Measurements from ENCODE around the gene OPTC.

DNA sequence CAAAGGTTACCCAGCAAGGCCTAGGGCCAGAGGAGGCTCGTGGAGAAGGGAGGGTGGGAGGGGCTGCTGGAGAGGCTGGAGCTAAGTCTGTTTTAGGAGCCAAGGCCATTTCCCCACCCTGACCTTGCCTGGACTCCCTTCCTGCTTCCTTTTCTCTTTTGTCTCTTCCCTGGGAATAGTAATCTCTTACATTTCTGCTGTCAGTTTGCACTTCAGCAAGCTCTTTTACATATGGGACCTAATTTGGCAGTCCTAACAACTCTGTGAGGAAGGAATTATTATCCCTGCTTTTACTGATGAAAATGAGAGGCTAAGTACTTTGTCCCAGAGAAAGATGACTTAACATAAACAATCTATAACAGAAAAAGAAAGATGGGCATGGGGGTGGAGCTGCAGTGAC, 13.8 kb downstream of the OPTC start:
- TF ChIP-seq ZBTB33 (CRISPR knock-in tag; IDR thresholded peaks at IDR 0.05) (no peak), NR2F1 (CRISPR knock-in tag; IDR thresholded peaks at IDR 0.05) (no peak), POLR2A (IDR thresholded peaks at IDR 0.05; ENCODE audit: insufficient read depth in 1 of 2, low read depth in 2 of 2, low read length in 2 of 2) (no peak)
- TF ChIP-seq, protein P1, sequence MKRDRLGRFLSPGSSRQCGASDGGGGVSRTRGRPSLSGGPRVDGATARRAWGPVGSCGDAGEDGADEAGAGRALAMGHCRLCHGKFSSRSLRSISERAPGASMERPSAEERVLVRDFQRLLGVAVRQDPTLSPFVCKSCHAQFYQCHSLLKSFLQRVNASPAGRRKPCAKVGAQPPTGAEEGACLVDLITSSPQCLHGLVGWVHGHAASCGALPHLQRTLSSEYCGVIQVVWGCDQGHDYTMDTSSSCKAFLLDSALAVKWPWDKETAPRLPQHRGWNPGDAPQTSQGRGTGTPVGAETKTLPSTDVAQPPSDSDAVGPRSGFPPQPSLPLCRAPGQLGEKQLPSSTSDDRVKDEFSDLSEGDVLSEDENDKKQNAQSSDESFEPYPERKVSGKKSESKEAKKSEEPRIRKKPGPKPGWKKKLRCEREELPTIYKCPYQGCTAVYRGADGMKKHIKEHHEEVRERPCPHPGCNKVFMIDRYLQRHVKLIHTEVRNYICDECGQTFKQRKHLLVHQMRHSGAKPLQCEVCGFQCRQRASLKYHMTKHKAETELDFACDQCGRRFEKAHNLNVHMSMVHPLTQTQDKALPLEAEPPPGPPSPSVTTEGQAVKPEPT (CRISPR knock-in tag; IDR thresholded peaks at IDR 0.05; ENCODE audit: low read depth): no peak

Measured in HepG2 (cell line).